GM21423 (cell line): ENCODE measurements around the gene APH1A.
"Not testable (repeated sequence)": the region's sequence is repeated elsewhere in the genome, so short reads cannot be mapped to it uniquely, and the experiment has no call there.

ENCODE experiments used
- ATAC-seq: cut with Tn5 transposase; IDR thresholded peaks from one replicate; pipeline ENCODE4 v1.9.1; 2021; ENCODE audit warnings: mild to moderate bottlenecking, moderate library complexity; ENCODE audit not compliant: unreplicated experiment

Gene APH1A

GRCh38 chr1:150269451-150269850 is 635 bp upstream of the APH1A start:
- ATAC-seq = no peak

- ATAC-seq = peak; percentile 11
Observed at GRCh38 chr1:150268340-150268704, 494 bp downstream of the APH1A start.

- ATAC-seq = no peak
Observed at GRCh38 chr1:150267896-150268295, 920 bp downstream of the APH1A start.

GRCh38 chr1:150263549-150263948 is 5.3 kb downstream of the APH1A start:
- no peak for ATAC-seq

DNA sequence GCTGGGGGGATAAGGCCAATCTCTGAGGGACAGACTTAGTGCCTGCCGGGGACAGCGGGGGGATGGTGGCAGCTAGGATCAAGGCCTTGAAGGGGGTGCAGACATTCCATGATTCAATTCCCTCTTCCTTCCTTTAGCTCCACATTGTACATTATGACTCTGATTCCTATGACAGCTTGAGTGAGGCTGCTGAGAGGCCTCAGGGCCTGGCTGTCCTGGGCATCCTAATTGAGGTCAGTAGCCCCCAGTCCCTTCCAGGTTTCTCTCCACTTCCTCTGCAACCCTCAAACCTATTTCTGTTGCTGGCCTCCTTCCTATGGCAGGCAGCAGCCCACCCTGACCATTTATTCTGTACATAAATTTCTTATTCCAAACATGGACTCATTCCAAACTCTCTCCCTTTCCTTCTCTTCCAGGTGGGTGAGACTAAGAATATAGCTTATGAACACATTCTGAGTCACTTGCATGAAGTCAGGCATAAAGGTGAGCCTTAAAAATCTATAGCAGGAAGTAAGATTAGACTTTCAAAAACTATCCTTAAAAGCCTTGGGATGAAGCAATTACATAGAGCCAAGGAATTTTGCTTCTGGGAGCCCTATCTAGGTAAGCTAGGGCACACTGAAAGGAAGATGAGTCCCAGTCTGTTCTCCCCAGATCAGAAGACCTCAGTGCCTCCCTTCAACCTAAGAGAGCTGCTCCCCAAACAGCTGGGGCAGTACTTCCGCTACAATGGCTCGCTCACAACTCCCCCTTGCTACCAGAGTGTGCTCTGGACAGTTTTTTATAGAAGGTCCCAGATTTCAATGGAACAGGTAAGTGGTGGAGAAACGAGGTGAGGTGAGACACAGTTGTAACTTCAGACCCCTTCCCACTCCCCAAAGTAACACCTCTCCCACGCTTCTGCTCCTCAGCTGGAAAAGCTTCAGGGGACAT is 6.2 kb downstream of the APH1A start:
- ATAC-seq = no peak

GRCh38 chr1:150261367-150261766 is 7.4 kb downstream of the APH1A start:
- ATAC-seq = no peak

DNA sequence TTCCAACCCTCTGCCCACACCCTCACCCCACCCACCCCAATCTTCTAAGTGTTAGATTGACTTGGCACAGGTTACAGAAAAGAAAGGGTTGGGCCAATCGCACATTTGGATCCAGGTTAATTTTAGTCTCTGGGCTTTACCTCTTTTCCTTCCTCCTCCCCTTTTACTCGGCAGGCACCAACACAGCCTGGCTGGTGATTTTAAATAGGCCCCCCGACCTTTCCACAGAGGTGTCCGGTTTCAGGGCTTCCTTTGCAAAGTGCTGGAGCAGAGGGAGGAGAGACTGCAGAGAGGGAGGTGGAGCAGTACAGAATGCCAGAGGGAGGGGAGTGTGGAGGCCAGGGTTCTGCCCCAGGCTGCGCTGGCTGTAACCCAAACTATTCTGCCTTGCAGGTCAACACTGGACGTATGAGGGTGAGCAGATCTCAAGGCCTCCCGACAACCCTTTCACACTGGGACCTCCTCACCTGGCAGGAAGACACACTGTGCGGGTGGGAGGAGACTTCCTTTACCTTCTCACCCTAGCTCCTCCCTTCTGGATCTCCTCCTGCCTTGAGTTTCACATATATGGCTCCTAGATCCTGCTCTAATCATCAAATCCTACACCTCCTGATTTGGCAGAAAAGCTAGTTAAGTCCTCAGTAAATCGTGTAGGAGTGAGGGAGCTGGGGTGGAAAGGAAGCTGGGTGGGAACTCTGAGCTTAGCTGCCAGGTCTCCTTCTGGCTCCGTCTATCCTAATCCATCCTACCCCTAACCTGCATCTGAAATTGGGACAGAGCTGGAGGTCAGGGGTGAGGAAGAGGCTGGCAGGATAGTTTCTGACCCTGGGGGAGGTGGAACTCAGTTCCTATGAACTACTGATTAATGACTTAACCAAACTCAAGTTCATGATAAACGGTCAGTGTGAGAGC is 8.8 kb downstream of the APH1A start:
- ATAC-seq = no peak

DNA sequence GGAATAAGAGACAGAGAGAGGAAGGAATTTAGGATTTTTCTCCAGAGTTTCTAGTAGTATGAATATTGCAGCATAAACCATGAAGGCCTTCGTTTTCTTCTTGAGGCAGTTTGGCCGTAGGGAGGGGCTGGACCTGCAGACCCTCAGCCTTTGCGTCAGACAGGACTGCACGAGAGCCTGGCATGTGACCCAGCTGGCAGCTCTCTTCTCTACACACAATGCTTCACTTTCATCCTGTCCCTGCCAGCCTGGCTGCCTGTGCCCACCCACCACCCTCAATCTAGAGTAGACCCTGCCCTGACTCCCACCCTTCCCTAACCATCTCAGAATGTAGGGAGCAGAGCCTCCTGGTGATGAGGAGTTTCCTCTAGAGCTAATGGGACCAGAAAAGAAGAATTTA is 9.6 kb downstream of the APH1A start:
- no peak for ATAC-seq

GRCh38 chr1:150257624-150258585 is 10.9 kb downstream of the APH1A start, which contains the start of gene CA14:
CA14 (plus strand) TSS chr1:150257774; CDS start chr1:150258129, 355 bp downstream.
- ATAC-seq = no peak

DNA sequence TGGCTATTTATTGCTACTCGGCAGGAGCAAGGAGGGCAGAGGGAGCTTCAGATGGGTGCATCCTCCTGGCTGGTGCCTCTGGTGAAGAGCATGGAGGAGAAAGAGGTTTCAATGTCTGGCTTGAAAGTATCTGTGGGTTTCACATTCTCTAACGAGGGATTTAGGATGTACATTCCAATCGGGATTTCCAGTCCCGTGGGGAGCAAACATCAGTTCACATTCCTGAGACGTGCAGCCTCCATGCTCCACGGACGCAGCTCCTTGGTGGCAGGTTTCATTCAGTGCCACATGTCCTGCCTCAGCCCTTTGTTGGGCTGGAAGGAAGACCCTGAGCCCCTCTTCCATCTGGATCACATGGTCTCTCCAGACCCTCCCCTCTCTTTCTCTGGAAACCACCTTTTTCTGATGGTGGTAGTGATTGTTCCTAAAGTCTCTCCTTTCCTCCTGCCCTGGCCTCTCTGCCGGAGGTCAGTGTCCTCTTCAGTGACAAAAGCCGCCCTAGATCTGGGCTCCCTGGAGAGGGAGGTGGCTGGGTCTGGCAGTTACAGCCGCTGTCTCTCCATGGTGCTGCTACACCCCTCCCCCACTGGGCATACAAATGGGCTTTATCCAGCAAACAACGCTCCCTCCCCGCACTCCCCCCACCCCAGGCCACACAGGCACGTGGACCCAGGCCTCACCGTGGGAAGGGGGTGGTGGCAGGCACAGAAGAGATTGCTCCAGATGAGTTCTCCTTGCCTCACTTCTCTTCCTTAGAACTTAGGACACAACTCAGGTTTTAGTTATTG is 12.1 kb downstream of the APH1A start:
- ATAC-seq = no peak

GRCh38 chr1:150256198-150256553 is 12.6 kb downstream of the APH1A start:
- ATAC-seq = no peak

DNA sequence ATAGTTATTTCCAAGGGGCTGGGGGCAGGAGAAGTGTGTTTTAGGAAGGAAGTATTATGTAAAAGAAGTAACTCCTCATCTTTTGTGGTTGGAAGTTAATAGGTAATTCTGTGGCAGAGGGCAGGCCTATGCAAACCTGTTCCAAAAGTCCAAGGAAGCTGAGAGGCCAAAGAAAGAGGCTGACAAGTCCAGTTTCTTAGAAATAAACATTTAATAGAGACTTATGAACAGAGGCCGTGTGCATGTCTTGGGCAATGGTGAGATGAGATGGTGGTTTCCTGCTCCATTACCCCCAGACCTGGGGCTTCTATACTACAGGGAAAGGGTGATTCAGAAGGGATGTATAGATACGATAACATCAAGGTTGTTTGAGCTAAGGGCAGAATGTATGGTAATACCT is 18.9 kb downstream of the APH1A start:
- ATAC-seq = no peak

DNA sequence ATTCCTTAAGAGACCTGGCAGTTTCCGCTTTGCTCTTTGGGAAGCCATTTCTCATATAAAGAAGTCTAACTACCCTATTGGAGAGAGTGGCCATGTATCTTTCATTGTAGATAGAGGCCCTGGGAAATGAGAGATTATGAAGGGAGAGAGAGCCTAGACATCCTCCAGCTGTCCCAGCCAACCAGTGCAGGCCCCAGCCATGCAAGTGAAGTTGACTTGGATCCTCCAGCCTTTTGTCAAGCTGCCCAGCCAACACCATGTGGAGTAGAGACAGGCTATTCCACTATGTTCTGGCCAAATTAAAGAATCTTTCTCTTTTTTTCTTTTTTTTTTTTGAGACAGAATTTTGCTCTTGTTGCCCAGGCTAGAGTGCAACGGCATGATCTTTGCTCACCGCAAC is 25.8 kb downstream of the APH1A start:
- ATAC-seq = no peak

GRCh38 chr1:150237746-150238145 is 31.1 kb downstream of the APH1A start:
- ATAC-seq = no peak

GRCh38 chr1:150237176-150237575 is 31.6 kb downstream of the APH1A start:
- ATAC-seq = not testable (repeated sequence)

GRCh38 chr1:150236614-150237100 is 32.2 kb downstream of the APH1A start:
- ATAC-seq = no peak

- peak; percentile 86 for ATAC-seq
Observed at GRCh38 chr1:150235852-150236613, 32.8 kb downstream of the APH1A start, which contains the start of gene ANP32E. ANP32E (minus strand) TSS chr1:150236112; CDS start chr1:150235786, 326 bp downstream.

DNA sequence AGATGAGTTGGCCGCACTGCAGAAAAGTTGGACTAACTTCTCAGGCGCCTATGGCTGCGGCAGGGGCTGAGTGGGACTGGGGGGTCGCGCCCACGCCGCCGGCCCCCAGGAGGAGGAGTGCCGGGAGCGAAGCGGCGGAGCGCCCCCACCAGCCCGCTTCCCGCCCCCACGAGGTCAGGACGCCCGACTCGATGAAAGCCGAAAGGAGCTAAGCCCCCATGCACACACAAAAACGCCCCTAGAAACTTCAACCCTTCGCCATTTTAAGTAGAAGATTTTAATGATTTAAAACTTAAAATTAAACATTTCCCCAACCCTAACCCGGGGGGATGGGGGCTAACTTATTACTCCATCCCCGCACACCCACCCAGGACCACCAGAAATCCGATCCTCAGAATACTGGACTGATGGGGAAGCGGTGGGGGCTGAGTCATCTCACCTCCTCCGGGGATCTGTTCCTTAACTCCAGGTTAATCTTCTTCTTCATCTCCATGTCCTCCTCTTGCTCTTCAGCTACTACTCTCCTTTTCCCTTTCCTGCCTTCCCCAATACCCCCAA is 33.4 kb downstream of the APH1A start:
- ATAC-seq = no peak
